ENCODE results near the gene CECR2.

Gene CECR2

GRCh38 chr22:17578136-17578754, 209.0 kb downstream of the CECR2 start:
- no peak for DNase-seq

GRCh38 chr22:17579535-17579981, 210.3 kb downstream of the CECR2 start:
- DNase-seq, result no peak

- no peak for DNase-seq
Measured at GRCh38 chr22:17580441-17581031, 211.3 kb downstream of the CECR2 start.

GRCh38 chr22:17581056-17581455, 211.8 kb downstream of the CECR2 start:
- DNase-seq, result no peak

- DNase-seq, result no peak
Measured at GRCh38 chr22:17581631-17582030, 212.4 kb downstream of the CECR2 start.

GRCh38 chr22:17583151-17583550, 213.9 kb downstream of the CECR2 start:
- DNase-seq, result no peak

GRCh38 chr22:17586831-17587440, 217.7 kb downstream of the CECR2 start:
- no peak for DNase-seq

GRCh38 chr22:17587629-17588028, 218.4 kb downstream of the CECR2 start:
- no peak for DNase-seq

GRCh38 chr22:17588606-17589005, 219.3 kb downstream of the CECR2 start:
- no peak for DNase-seq

- no peak for DNase-seq
Measured at GRCh38 chr22:17589810-17590375, 220.6 kb downstream of the CECR2 start.

- no peak for DNase-seq
Measured at GRCh38 chr22:17590586-17590985, 221.3 kb downstream of the CECR2 start.

- no peak for DNase-seq
Measured at GRCh38 chr22:17592201-17592600, 222.9 kb downstream of the CECR2 start.

- DNase-seq, result no peak
Measured at GRCh38 chr22:17596226-17596625, 227.0 kb downstream of the CECR2 start.

GRCh38 chr22:17597217-17597616, 228.0 kb downstream of the CECR2 start:
- no peak for DNase-seq

- no peak for DNase-seq
Measured at GRCh38 chr22:17598318-17598717, 229.1 kb downstream of the CECR2 start.

GRCh38 chr22:17601031-17601430, 231.8 kb downstream of the CECR2 start:
- DNase-seq, result no peak

GRCh38 chr22:17603668-17604067, 234.4 kb downstream of the CECR2 start:
- no peak for DNase-seq

- no peak for DNase-seq
Measured at GRCh38 chr22:17606496-17606895, 237.2 kb downstream of the CECR2 start.
